ENCODE results near the gene ZNF57.

GRCh38 chr19:2964874-2965273 lies 64.1 kb downstream of the ZNF57 start:
- no peak for TF ChIP-seq CTCF (IDR thresholded peaks at IDR 0.05)
- no peak for TF ChIP-seq POLR2A (IDR thresholded peaks at IDR 0.05)
